ENCODE results near the gene SETX. TPM values are rescaled to one million over a fixed set of nuclear protein-coding genes. Genes with fewer than 3 reads are reported as not detected.
"Not testable (repeated sequence)": the region's sequence is repeated elsewhere in the genome, so short reads cannot be mapped to it uniquely, and the experiment has no call there.

SETX gene, protein sequence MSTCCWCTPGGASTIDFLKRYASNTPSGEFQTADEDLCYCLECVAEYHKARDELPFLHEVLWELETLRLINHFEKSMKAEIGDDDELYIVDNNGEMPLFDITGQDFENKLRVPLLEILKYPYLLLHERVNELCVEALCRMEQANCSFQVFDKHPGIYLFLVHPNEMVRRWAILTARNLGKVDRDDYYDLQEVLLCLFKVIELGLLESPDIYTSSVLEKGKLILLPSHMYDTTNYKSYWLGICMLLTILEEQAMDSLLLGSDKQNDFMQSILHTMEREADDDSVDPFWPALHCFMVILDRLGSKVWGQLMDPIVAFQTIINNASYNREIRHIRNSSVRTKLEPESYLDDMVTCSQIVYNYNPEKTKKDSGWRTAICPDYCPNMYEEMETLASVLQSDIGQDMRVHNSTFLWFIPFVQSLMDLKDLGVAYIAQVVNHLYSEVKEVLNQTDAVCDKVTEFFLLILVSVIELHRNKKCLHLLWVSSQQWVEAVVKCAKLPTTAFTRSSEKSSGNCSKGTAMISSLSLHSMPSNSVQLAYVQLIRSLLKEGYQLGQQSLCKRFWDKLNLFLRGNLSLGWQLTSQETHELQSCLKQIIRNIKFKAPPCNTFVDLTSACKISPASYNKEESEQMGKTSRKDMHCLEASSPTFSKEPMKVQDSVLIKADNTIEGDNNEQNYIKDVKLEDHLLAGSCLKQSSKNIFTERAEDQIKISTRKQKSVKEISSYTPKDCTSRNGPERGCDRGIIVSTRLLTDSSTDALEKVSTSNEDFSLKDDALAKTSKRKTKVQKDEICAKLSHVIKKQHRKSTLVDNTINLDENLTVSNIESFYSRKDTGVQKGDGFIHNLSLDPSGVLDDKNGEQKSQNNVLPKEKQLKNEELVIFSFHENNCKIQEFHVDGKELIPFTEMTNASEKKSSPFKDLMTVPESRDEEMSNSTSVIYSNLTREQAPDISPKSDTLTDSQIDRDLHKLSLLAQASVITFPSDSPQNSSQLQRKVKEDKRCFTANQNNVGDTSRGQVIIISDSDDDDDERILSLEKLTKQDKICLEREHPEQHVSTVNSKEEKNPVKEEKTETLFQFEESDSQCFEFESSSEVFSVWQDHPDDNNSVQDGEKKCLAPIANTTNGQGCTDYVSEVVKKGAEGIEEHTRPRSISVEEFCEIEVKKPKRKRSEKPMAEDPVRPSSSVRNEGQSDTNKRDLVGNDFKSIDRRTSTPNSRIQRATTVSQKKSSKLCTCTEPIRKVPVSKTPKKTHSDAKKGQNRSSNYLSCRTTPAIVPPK (N-terminal part only)
- 73.5 and 87.4 TPM in 2 replicates for total RNA-seq

- peak; percentile 83 for DNase-seq (ENCODE audit: low read depth)
Measured at GRCh38 chr9:132354637-132355355, at the start of gene SETX. Gene SETX (minus strand): TSS chr9:132354986. CDS start chr9:132349428, 5,558 bp downstream.

DNA sequence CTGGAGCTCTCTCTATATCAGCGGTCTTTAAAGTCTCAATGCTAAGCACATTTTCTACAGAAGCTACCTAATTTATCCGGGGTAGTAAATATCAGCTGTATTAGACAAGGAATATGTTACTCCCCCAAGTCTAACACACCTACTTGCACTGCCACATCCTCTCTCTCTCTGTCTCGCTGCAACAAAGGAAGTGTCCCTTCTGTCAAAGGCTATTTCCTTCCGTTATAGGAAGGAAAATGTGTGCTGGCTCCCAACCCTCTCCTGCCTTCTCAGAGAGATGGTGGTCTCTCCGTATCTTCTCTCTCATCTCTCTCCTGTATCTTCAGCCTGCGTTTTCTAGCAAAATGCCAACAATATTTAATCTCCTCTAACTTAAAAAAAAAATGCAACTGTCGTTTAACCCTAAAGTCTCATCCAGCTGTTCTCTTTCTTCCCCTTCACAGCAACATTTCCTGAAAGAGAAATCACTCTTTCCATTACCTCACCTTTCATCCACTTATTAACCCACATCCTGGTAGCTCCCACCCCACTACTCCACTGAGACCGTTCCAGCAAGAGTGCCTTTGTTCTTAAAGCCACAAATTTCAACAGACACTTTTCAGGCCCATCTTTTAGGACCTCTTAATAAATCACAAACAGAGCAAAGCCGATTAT, 49.6 kb upstream of the SETX start:
- DNase-seq (ENCODE audit: low read depth), result peak; percentile 47

- peak; percentile 94 for DNase-seq (ENCODE audit: low read depth)
Measured at GRCh38 chr9:132401824-132402223, 47.0 kb upstream of the SETX start.

DNA sequence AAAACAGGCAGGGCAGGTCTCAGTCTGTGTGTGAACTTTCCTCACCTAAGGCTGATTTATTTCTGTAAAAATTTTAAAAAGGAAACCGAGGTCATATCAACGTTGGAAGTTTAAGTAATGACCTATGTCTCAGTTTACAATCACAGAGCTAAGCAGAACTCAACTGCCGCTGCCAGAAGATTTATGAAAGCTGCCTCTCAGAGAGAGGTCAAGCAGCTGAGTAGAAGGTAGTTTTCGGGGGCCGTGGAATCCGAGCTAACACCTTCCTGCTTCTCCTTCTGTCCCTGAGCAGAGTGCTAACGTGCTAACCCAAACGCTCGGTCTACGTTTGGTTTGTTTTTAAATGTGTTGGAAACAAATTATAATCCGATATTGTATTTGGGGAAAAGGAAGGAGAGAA, 40.8 kb upstream of the SETX start:
- no peak for DNase-seq (ENCODE audit: low read depth)

DNA sequence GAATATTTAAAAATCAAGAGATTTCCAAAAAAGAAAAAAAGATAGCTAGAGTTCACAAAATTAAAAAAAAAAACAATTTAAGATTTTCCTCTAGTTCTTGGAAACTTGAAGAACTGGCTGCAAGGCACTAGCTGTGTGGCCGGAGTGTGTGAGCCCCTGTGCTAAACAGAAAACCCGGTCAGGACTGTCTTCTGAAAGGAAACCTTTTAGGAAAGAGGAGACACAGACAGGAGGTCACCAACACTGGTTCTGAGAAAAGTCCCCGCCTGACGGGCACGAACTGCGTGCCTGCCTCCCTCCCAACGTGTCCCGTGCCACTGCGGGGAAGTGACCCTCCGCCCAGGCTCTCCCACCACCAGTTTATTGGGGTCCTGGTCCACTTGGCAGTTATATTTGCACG, 36.7 kb upstream of the SETX start:
- no peak for DNase-seq (ENCODE audit: low read depth)

DNA sequence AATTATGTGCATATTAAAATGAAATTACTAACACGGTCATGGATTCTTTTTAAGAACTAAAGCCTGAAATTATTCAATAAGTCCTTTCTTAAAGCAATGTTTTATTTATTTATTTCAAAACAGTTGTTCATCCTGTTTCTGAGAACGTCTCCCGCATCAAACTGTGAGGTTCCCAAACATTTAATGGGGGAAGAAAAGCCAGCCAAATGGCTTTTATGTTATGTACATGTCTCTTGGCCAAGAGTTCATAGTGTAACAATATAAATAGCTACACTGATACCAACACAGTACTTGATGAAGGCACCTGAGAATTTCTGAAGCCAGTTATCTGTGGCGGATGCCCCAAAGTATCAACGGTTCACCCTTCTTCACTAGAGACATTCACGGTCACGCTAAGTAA, 36.2 kb upstream of the SETX start:
- DNase-seq (ENCODE audit: low read depth), result no peak

- DNase-seq (ENCODE audit: low read depth), result no peak
Measured at GRCh38 chr9:132387133-132387532, 32.3 kb upstream of the SETX start.

DNA sequence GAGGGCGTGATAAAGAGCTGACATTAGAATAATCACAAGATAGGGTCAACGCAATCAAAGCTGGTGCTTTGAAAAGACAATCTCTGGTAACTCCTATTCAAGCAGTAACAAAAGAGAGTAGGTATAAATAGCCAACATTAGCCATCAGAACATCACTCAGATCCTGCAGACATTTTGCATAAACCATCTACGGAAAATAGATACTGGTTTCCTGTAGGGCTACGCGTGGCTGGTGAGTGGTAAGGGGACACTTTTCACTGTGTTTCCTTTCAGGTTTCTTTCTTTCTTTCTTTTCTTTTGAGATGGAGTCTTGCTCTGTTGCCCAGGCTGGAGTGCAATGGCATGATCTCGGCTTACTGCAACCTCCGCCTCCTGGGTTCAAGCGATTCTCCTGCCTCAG, 29.6 kb upstream of the SETX start:
- DNase-seq (ENCODE audit: low read depth), result no peak

GRCh38 chr9:132383462-132383883, 28.7 kb upstream of the SETX start:
- no peak for DNase-seq (ENCODE audit: low read depth)

DNA sequence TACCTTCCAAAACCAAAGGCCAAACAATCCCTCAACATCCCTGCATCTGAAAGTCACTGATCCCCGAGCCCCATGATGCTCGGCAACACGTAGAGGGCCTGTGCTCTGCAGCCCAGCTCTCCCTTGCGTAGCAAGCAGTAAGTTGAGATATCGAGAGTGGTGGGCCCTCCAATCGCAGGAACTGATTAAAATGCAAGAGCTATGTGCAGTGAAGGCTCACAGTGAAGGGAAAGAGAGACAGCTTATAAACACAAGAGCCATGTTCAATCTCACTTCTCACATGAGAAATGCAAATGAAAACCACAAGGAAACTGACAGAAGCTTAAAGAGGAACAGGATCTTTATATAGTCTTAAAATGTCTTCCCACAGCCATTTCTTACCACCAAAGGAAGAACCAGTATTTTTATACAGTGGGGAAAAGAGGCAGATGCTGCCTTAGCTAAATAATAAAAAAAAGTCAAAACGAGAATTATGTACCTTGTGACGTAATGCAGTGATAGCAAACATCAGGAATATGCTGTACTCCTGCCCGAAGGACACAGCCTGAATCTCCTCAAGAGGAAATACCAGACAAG, 27.3 kb upstream of the SETX start:
- no peak for DNase-seq (ENCODE audit: low read depth)

GRCh38 chr9:132378416-132378815, 23.6 kb upstream of the SETX start:
- not testable (repeated sequence) for DNase-seq (ENCODE audit: low read depth)

- not testable (repeated sequence) for DNase-seq (ENCODE audit: low read depth)
Measured at GRCh38 chr9:132377769-132378168, 23.0 kb upstream of the SETX start.

DNA sequence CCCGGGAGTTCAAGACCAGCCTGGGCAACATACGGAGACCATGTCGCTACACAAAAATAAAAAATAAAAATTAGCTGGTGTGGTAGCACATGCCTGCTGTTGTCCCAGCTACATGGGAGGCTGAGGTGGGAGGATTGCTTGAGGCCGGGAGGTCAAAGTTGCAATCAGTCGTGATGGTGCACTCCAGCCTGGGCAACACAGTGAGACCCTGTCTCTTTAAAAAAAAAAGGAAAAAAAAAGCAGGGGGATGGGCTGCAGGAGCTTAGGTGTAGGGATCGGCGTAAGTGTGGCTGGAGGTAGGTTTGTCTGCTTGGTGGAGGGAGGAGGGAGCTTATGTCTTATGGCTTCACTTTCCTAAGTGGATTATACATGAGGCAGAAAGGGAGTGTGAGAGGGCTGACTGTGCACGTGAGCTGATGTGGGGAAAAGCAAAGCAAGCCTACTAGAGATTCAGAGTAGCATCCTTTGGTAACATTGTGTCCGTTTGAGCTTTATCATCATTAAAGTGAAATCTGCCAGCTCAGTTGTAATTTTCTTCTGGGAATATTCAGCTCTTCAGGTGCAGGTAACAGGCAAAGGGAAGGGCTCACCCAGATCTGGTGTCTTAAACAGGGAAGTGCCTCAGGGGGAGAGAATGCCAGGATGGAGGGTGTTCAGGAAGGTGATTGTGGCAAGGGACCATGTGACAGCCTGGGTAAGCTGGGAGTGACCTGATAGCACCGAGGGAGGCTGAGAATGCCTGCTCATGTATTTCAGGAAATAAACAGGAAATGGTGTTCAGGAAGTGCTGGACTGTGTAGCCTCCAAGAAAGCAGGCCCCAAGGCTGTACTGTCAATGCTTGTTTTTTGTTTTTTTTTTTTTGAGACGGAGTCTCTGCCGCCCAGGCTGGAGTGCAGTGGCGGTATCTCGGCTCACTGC, 17.6 kb upstream of the SETX start:
- DNase-seq (ENCODE audit: low read depth), result peak; percentile 47

DNA sequence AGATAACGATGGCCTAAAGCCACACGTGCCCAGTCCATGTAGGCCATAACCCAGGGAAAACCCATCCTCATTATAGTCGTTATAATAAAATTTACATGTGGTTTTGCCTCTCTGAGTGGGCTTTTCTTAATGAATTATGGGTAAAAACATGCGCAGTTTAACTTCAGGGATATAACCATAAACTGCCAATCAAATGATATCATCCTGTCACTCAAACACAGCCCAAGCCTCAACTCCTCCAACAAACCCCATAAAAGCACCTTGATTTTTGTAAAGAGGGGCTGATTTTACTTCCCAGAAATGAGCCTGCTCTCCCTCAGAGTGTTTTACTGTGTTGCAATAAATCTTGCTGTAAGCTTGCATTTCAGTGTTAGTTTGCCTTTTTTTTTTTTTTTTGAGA, 15.8 kb upstream of the SETX start:
- DNase-seq (ENCODE audit: low read depth), result no peak

- no peak for DNase-seq (ENCODE audit: low read depth)
Measured at GRCh38 chr9:132369421-132369820, 14.6 kb upstream of the SETX start.

DNA sequence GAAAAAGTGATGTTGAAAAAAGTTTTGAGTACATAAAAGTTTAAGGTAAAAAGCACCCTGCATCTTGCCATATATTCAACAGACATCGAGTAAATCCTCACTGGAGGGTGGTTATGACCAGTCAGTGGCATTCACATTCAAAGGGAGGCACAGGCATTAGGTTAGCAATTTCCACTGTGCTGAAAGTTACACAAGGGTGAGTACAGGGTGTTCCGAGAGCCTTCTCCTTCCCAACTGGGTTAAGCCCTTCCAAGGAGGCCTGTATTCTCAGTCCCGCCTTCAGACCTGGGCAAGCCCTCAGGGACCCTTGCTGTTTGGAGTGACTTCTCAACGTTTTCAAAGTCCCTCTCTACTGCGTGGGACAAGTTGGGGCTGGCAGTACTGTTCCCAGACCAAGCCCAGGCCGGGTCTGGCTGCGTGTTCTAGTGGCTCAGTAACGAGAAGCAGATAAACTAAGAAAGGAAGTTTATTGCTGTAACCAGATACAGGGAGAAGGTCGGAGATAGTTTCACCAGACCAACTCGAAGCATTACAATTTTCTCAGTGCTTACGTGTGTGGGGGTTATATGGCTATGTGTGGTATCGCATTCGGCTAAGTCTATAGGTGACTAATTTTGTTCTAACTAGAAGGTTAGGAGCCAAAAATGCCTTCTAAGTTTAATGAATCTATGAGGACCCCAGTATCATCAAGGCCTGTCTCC, 13.0 kb upstream of the SETX start:
- DNase-seq (ENCODE audit: low read depth), result no peak

- DNase-seq (ENCODE audit: low read depth), result no peak
Measured at GRCh38 chr9:132366481-132366880, 11.7 kb upstream of the SETX start.

GRCh38 chr9:132365986-132366385, 11.2 kb upstream of the SETX start:
- DNase-seq (ENCODE audit: low read depth), result no peak

- peak; percentile 50 for DNase-seq (ENCODE audit: low read depth)
Measured at GRCh38 chr9:132364068-132364467, 9.3 kb upstream of the SETX start.

Data from renal cortical epithelial cell (primary cell).